ENCODE results near the gene ZMYM4. TPM values are rescaled to one million over a fixed set of nuclear protein-coding genes. Genes with fewer than 3 reads are reported as not detected.

Gene ZMYM4
- total RNA-seq, 1 experiment from 2014 or later = 60.3 TPM

DNA sequence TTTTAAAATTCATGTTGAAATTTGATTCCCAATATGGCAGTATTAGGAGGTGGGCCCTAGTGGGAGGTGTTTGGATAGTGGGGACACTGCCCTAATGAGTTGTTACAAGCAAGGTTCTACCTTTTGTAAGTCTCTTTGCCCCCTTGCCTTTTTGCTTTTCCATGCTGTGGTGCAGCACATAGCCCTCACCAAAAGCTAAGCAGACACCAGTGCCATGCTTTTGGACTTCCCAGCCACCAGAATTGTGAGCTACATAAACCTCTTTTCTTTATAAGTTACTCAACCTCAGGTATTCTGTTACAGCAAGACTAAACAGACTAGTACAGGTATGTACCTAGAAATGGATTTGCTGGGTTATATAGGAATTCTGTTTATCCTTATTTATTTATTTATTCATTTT, 13.7 kb downstream of the ZMYM4 start:
- no peak overlapping the region for H3K27ac Mint-ChIP-seq
- DNase-seq (ENCODE audit: low spot score) = no peak
- peaks cover 35% of the 10 kb centered on the region for H3K36me3 Mint-ChIP-seq

DNA sequence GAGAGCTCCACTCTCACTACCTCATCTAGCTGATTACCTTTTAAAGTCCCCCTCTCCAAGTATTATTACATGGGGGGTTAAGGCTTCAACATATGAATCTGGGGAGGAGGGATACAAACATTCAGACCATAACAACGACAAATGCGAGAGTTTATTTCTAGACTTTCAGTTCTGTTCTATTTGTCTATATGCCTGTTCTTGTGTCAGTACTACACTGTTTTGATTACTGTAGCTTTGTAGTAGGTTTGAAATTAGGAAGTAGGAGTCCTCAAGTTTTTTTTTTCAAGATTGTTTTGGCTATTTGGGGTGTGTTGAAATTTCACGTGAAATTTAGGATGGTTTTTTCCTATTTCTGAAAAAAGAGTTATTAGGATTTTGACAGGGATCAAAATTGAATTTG, 16.3 kb downstream of the ZMYM4 start:
- POLR2A ChIA-PET = interaction anchor here (0.6 kb wide), 1 partner anchor 26 kb away, joined by 8 read pairs; no protein-coding TSS in a partner anchor
- no peaks in the 10 kb centered on the region for H3K27me3 Mint-ChIP-seq (ENCODE audit: low read depth)
- TF ChIP-seq ZNF416 (CRISPR knock-in tag; IDR thresholded peaks at IDR 0.05) (no peak), ZNF423 (CRISPR knock-in tag; IDR thresholded peaks at IDR 0.05) (no peak)
- TF ChIP-seq, protein P1, sequence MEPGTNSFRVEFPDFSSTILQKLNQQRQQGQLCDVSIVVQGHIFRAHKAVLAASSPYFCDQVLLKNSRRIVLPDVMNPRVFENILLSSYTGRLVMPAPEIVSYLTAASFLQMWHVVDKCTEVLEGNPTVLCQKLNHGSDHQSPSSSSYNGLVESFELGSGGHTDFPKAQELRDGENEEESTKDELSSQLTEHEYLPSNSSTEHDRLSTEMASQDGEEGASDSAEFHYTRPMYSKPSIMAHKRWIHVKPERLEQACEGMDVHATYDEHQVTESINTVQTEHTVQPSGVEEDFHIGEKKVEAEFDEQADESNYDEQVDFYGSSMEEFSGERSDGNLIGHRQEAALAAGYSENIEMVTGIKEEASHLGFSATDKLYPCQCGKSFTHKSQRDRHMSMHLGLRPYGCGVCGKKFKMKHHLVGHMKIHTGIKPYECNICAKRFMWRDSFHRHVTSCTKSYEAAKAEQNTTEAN (CRISPR knock-in tag; IDR thresholded peaks at IDR 0.05) = no peak
- TF ChIP-seq, protein P2, sequence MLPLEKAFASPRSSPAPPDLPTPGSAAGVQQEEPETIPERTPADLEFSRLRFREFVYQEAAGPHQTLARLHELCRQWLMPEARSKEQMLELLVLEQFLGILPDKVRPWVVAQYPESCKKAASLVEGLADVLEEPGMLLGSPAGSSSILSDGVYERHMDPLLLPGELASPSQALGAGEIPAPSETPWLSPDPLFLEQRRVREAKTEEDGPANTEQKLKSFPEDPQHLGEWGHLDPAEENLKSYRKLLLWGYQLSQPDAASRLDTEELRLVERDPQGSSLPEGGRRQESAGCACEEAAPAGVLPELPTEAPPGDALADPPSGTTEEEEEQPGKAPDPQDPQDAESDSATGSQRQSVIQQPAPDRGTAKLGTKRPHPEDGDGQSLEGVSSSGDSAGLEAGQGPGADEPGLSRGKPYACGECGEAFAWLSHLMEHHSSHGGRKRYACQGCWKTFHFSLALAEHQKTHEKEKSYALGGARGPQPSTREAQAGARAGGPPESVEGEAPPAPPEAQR (CRISPR knock-in tag; IDR thresholded peaks at IDR 0.05) = no peak
- TF ChIP-seq, protein P3, sequence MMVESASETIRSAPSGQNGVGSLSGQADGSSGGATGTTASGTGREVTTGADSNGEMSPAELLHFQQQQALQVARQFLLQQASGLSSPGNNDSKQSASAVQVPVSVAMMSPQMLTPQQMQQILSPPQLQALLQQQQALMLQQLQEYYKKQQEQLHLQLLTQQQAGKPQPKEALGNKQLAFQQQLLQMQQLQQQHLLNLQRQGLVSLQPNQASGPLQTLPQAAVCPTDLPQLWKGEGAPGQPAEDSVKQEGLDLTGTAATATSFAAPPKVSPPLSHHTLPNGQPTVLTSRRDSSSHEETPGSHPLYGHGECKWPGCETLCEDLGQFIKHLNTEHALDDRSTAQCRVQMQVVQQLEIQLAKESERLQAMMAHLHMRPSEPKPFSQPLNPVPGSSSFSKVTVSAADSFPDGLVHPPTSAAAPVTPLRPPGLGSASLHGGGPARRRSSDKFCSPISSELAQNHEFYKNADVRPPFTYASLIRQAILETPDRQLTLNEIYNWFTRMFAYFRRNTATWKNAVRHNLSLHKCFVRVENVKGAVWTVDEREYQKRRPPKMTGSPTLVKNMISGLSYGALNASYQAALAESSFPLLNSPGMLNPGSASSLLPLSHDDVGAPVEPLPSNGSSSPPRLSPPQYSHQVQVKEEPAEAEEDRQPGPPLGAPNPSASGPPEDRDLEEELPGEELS (CRISPR knock-in tag; IDR thresholded peaks at IDR 0.05) = no peak
- TF ChIP-seq, protein P4, sequence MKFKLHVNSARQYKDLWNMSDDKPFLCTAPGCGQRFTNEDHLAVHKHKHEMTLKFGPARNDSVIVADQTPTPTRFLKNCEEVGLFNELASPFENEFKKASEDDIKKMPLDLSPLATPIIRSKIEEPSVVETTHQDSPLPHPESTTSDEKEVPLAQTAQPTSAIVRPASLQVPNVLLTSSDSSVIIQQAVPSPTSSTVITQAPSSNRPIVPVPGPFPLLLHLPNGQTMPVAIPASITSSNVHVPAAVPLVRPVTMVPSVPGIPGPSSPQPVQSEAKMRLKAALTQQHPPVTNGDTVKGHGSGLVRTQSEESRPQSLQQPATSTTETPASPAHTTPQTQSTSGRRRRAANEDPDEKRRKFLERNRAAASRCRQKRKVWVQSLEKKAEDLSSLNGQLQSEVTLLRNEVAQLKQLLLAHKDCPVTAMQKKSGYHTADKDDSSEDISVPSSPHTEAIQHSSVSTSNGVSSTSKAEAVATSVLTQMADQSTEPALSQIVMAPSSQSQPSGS (CRISPR knock-in tag; IDR thresholded peaks at IDR 0.05; ENCODE audit: borderline replicate concordance, low read depth) = no peak
- TF ChIP-seq, protein P5, sequence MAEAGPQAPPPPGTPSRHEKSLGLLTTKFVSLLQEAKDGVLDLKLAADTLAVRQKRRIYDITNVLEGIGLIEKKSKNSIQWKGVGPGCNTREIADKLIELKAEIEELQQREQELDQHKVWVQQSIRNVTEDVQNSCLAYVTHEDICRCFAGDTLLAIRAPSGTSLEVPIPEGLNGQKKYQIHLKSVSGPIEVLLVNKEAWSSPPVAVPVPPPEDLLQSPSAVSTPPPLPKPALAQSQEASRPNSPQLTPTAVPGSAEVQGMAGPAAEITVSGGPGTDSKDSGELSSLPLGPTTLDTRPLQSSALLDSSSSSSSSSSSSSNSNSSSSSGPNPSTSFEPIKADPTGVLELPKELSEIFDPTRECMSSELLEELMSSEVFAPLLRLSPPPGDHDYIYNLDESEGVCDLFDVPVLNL (CRISPR knock-in tag; IDR thresholded peaks at IDR 0.05; ENCODE audit: borderline replicate concordance, low read depth) = no peak
- TF ChIP-seq, protein P6, sequence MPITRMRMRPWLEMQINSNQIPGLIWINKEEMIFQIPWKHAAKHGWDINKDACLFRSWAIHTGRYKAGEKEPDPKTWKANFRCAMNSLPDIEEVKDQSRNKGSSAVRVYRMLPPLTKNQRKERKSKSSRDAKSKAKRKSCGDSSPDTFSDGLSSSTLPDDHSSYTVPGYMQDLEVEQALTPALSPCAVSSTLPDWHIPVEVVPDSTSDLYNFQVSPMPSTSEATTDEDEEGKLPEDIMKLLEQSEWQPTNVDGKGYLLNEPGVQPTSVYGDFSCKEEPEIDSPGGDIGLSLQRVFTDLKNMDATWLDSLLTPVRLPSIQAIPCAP (CRISPR knock-in tag; IDR thresholded peaks at IDR 0.05) = no peak
- TF ChIP-seq, protein P7, sequence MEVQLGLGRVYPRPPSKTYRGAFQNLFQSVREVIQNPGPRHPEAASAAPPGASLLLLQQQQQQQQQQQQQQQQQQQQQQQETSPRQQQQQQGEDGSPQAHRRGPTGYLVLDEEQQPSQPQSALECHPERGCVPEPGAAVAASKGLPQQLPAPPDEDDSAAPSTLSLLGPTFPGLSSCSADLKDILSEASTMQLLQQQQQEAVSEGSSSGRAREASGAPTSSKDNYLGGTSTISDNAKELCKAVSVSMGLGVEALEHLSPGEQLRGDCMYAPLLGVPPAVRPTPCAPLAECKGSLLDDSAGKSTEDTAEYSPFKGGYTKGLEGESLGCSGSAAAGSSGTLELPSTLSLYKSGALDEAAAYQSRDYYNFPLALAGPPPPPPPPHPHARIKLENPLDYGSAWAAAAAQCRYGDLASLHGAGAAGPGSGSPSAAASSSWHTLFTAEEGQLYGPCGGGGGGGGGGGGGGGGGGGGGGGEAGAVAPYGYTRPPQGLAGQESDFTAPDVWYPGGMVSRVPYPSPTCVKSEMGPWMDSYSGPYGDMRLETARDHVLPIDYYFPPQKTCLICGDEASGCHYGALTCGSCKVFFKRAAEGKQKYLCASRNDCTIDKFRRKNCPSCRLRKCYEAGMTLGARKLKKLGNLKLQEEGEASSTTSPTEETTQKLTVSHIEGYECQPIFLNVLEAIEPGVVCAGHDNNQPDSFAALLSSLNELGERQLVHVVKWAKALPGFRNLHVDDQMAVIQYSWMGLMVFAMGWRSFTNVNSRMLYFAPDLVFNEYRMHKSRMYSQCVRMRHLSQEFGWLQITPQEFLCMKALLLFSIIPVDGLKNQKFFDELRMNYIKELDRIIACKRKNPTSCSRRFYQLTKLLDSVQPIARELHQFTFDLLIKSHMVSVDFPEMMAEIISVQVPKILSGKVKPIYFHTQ (CRISPR knock-in tag; IDR thresholded peaks at IDR 0.05) = no peak

More for the DNA sequence above, 13.7 kb downstream of the ZMYM4 start:
- ChIA-PET POLR2A (no interaction called here), CTCF (no interaction called here)
- Mint-ChIP-seq H3K4me3 (no peak overlapping the region), H3K27me3 (ENCODE audit: low read depth) (no peaks in the 10 kb centered on the region), H3K4me1 (peaks cover 2% of the 10 kb centered on the region; the same call in 1 of the 2 replicates), H3K9me3 (peaks cover 27% of the 10 kb centered on the region)
- no peak for ATAC-seq
- TF ChIP-seq HMGA2 (CRISPR knock-in tag; IDR thresholded peaks at IDR 0.05) = no peak
- TF ChIP-seq NR3C1 (CRISPR knock-in tag; conservative IDR thresholded peaks at IDR 0.05; ENCODE audit: low read depth) = no peak
- no peak for TF ChIP-seq GRHL2 (CRISPR knock-in tag; IDR thresholded peaks at IDR 0.05; ENCODE audit: insufficient replicate concordance, severe bottlenecking)
- TF ChIP-seq, protein P8, sequence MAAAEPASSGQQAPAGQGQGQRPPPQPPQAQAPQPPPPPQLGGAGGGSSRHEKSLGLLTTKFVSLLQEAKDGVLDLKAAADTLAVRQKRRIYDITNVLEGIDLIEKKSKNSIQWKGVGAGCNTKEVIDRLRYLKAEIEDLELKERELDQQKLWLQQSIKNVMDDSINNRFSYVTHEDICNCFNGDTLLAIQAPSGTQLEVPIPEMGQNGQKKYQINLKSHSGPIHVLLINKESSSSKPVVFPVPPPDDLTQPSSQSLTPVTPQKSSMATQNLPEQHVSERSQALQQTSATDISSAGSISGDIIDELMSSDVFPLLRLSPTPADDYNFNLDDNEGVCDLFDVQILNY (CRISPR knock-in tag; IDR thresholded peaks at IDR 0.05) = no peak
- no peak for TF ChIP-seq TEAD1 (CRISPR knock-in tag; IDR thresholded peaks at IDR 0.05)
- TF ChIP-seq, protein P9, sequence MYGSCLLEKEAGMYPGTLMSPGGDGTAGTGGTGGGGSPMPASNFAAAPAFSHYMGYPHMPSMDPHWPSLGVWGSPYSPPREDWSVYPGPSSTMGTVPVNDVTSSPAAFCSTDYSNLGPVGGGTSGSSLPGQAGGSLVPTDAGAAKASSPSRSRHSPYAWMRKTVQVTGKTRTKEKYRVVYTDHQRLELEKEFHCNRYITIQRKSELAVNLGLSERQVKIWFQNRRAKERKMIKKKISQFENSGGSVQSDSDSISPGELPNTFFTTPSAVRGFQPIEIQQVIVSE (CRISPR knock-in tag; IDR thresholded peaks at IDR 0.05; ENCODE audit: borderline replicate concordance) = no peak
- TF ChIP-seq SMAD3 (CRISPR knock-in tag; IDR thresholded peaks at IDR 0.05; ENCODE audit: borderline replicate concordance) = no peak
- TF ChIP-seq, protein P10, sequence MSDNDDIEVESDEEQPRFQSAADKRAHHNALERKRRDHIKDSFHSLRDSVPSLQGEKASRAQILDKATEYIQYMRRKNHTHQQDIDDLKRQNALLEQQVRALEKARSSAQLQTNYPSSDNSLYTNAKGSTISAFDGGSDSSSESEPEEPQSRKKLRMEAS (CRISPR knock-in tag; IDR thresholded peaks at IDR 0.05) = no peak
- TF ChIP-seq, protein P11, sequence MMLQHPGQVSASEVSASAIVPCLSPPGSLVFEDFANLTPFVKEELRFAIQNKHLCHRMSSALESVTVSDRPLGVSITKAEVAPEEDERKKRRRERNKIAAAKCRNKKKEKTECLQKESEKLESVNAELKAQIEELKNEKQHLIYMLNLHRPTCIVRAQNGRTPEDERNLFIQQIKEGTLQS (CRISPR knock-in tag; conservative IDR thresholded peaks at IDR 0.05) = no peak
- no peak for TF ChIP-seq SOX15 (CRISPR knock-in tag; IDR thresholded peaks at IDR 0.05)
- TF ChIP-seq ZNF263 (CRISPR knock-in tag; IDR thresholded peaks at IDR 0.05; ENCODE audit: low read depth) = no peak
- TF ChIP-seq, protein P12, sequence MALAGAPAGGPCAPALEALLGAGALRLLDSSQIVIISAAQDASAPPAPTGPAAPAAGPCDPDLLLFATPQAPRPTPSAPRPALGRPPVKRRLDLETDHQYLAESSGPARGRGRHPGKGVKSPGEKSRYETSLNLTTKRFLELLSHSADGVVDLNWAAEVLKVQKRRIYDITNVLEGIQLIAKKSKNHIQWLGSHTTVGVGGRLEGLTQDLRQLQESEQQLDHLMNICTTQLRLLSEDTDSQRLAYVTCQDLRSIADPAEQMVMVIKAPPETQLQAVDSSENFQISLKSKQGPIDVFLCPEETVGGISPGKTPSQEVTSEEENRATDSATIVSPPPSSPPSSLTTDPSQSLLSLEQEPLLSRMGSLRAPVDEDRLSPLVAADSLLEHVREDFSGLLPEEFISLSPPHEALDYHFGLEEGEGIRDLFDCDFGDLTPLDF (CRISPR knock-in tag; IDR thresholded peaks at IDR 0.05) = no peak

More for the DNA sequence above, 16.3 kb downstream of the ZMYM4 start:
- CTCF ChIA-PET = no interaction called here
- Mint-ChIP-seq H3K9me3 (peaks cover 17% of the 10 kb centered on the region), H3K36me3 (peaks cover 18% of the 10 kb centered on the region), H3K4me3 (no peak overlapping the region), H3K4me1 (no peaks in the 10 kb centered on the region), H3K27ac (0 out of 2 replicates have a peak overlapping the region, but pooled peaks have one; percentile 28)
- ATAC-seq = no peak
- DNase-seq (ENCODE audit: low spot score) = no peak

Measured in WTC11 (cell line).